K562 (cell line): Measurements from ENCODE around the gene FADS6. TPM values are rescaled to one million over a fixed set of nuclear protein-coding genes. Genes with fewer than 3 reads are reported as not detected.

Experiments
- ATAC-seq: fragments of 200-7000 bp; cut with Tn5 transposase; 3 replicates; pipeline ENCODE4 v1.9.1; 2020; ENCODE audit warnings: moderate library complexity
- BruUV-seq: library from RNA; stranded (reverse); fragments of 400-500 nt; replicated peaks from 2 replicates; lab custom pipeline; 2021; lab: Mats Ljungman, UMichigan
- CTCF ChIA-PET: fragments of 300-600 bp; formaldehyde crosslinking; extraction: SDS; loops from one replicate; lab custom pipeline; 2021; ENCODE audit warnings: low intra/inter-chr PET ratio; lab: Yijun Ruan, JAX
- POLR2A ChIA-PET: fragments of 300-600, 350-650 bp; sonication (Branson Sonifier 250); formaldehyde crosslinking; extraction: SDS; loops from one replicate; lab custom pipeline; 2021; ENCODE audit warnings: antibody characterized with exemption, inconsistent platforms; lab: Yijun Ruan, JAX
- DNase-seq, 4 experiments: peaks; one replicate each; pipeline versions ENCODE4 v3.0.0 to v3.0.0-alpha.2; 2011 to 2018; ENCODE audit warnings: low spot score in 3 of 4, mixed read lengths in 3 of 4; ENCODE audit errors: extremely low read depth in 1 of 4
- FAIRE-seq: peaks from 2 replicates; lab custom pipeline; 2011; peaks lifted over from hg19 to GRCh38; lab: Jason Lieb, UNC
- H2AFZ ChIP-seq: 2 replicates; pipeline ENCODE4 v1.6.0; 2011; ENCODE audit warnings: low read depth, low read length, control low read depth, inconsistent platforms
- H3K27ac ChIP-seq: fragments of 200-600 bp; 3 replicates; pipeline ENCODE4 v1.8.0; 2011; ENCODE audit warnings: low read depth, mild to moderate bottlenecking, control low read depth, inconsistent platforms, low read length, moderate library complexity, mixed read lengths; ENCODE audit errors: extremely low read depth
- H3K27me3 ChIP-seq, 2 experiments: fragments of 300-600 bp in 1 of 2; 2 replicates in 1 of 2; 3 replicates in 1 of 2; pipeline versions ENCODE4 v1.6.0 to v1.8.0; 2011; ENCODE audit warnings: inconsistent platforms in 2 of 2, low read length in 2 of 2, mild to moderate bottlenecking in 1 of 2, mixed read lengths in 1 of 2, moderate library complexity in 1 of 2; ENCODE audit not compliant: control insufficient read depth in 2 of 2, insufficient read depth in 2 of 2
- H3K36me3 ChIP-seq: fragments of 300-600 bp; 3 replicates; pipeline ENCODE4 v1.8.0; 2011; ENCODE audit warnings: mild to moderate bottlenecking, low read length, inconsistent platforms; ENCODE audit not compliant: control insufficient read depth, insufficient read depth
- H3K4me1 ChIP-seq, 2 experiments: fragments of 200-600 bp in 1 of 2; replicated peaks in 1 of 2; 2 replicates in 1 of 2; 3 replicates in 1 of 2; pipeline versions ENCODE4 v1.5.1 to v1.8.0; 2011; ENCODE audit warnings: inconsistent platforms in 2 of 2, low read length in 2 of 2, mild to moderate bottlenecking in 1 of 2, mixed read lengths in 1 of 2, moderate library complexity in 1 of 2; ENCODE audit not compliant: control insufficient read depth in 2 of 2, insufficient read depth in 2 of 2
- H3K4me2 ChIP-seq: 2 replicates; pipeline ENCODE4 v1.6.1; 2011; ENCODE audit warnings: low read length, control low read depth, inconsistent platforms, mixed read lengths; ENCODE audit not compliant: insufficient read depth
- H3K4me3 ChIP-seq: fragments of 200-600 bp; sonication (generic), shearing (Covaris generic); 2 replicates; pipeline ENCODE4 v1.5.1; 2016; ENCODE audit warnings: control low read depth, inconsistent platforms
- H3K79me2 ChIP-seq: fragments of 200-600 bp; 3 replicates; pipeline ENCODE4 v1.8.0; 2011; ENCODE audit warnings: low read length, inconsistent platforms; ENCODE audit not compliant: control insufficient read depth, insufficient read depth
- H3K9ac ChIP-seq, 2 experiments: 2 replicates each; pipeline versions ENCODE4 v1.6.0 to v1.6.1; 2011; ENCODE audit warnings: low read depth in 2 of 2, low read length in 2 of 2, control low read depth in 1 of 2, inconsistent platforms in 1 of 2, mild to moderate bottlenecking in 1 of 2, mixed read lengths in 1 of 2; ENCODE audit not compliant: insufficient read depth in 1 of 2
- H3K9me1 ChIP-seq: one replicate; pipeline ENCODE4 v1.6.0; 2011; ENCODE audit warnings: inconsistent platforms, mild to moderate bottlenecking, low read length, moderate library complexity; ENCODE audit not compliant: control insufficient read depth, insufficient read depth
- H3K9me3 ChIP-seq: replicated peaks from 2 replicates; pipeline ENCODE4 v1.5.1; 2011; ENCODE audit warnings: low read depth, low read length, inconsistent platforms; ENCODE audit not compliant: control insufficient read depth, insufficient read depth
- H4K20me1 ChIP-seq: replicated peaks from 2 replicates; pipeline ENCODE4 v1.6.1; 2011; ENCODE audit warnings: low read length, inconsistent platforms, mixed read lengths; ENCODE audit not compliant: control insufficient read depth, insufficient read depth
- ASH1L ChIP-seq: fragments of 450-650 bp; IDR thresholded peaks from 2 replicates; pipeline ENCODE4 v1.6.1; 2018; ENCODE audit warnings: borderline replicate concordance, mild to moderate bottlenecking, low read depth; ENCODE audit not compliant: partially characterized antibody
- KLF1 ChIP-seq: fragments of 450-650 bp; IDR thresholded peaks from 2 replicates; pipeline ENCODE4 v1.6.1; 2016; ENCODE audit warnings: missing genetic modification characterization, missing compliant biosample characterization
- KLF6 ChIP-seq: fragments of 250-450 bp; sonication (Bioruptor Pico); IDR thresholded peaks from 2 replicates; pipeline ENCODE4 v1.4.0; 2020; ENCODE audit warnings: mild to moderate bottlenecking, moderate library complexity, borderline replicate concordance
- POLR2G ChIP-seq: fragments of 200-400 bp; formaldehyde crosslinking; IDR thresholded peaks from 2 replicates; pipeline ENCODE4 v1.6.1; 2017; ENCODE audit warnings: low read depth, mild to moderate bottlenecking, antibody characterized with exemption, low read length, moderate library complexity
- PRPF4 ChIP-seq: fragments of 200-400 bp; formaldehyde crosslinking; IDR thresholded peaks from one replicate; pipeline ENCODE4 v1.6.1; 2017; ENCODE audit warnings: low read length, low read depth, mild to moderate bottlenecking; ENCODE audit not compliant: insufficient read depth, poor library complexity, severe bottlenecking
- STAG1 ChIP-seq: sonication (generic); formaldehyde crosslinking; IDR thresholded peaks from 2 replicates; pipeline ENCODE4 v1.5.0; 2020; ENCODE audit warnings: missing genetic modification reagents, borderline replicate concordance
- WGBS: fragments of 100-300 bp; shearing (Covaris generic); methylation state at CpG from one replicate; pipeline ENCODE4 v1.1.6; 2016; ENCODE audit warnings: low coverage, mixed read lengths; ENCODE audit not compliant: insufficient coverage; ENCODE audit errors: missing lambda C conversion rate; 5-methylcytosine and 5-hydroxymethylcytosine counted together
- in situ Hi-C: fragments of 300-500 bp; cut with MboI; formaldehyde crosslinking; loops from 4 replicates; pipeline ENCODE4 v1.15.0; 2018; ENCODE audit warnings: inconsistent platforms, mixed read lengths
- intact Hi-C: fragments of 100-400 bp; cut with micrococcal nuclease; formaldehyde crosslinking; loops from 2 replicates; pipeline ENCODE4 v1.14.2; 2022
- polyA plus RNA-seq, 8 experiments: library from polyadenylated mRNA; depleted of rRNA in 4 of 8; stranded (reverse) in 5 of 8; unstranded in 3 of 8; fragments of >200 nt; fragmentation: Nextera tagmentation in 2 of 8; fragmentation: Illumina TruSeq in 1 of 8; extraction: Ambion mirVana in 2 of 8; extraction: Trizol in 1 of 8; gene quantifications; 2 replicates each; pipeline versions ENCODE4 v1.2.1 to v1.2.3, GENCODE V29; 2011 to 2014; ENCODE audit warnings: inconsistent platforms in 1 of 8, missing spikeins in 1 of 8
- total RNA-seq, 7 experiments: library from RNA; depleted of rRNA in 6 of 7; stranded (reverse); fragments of >200 nt in 6 of 7; fragmentation: Illumina TruSeq in 2 of 7; extraction: Trizol in 2 of 7; gene quantifications; 2 replicates each; pipeline versions ENCODE4 v1.2.1 to v1.2.3, GENCODE V29; 2011 to 2021; ENCODE audit warnings: low replicate concordance in 1 of 7

FADS6 gene
- total and polyA plus RNA-seq, 9 of the 15 experiments (the other 6 are each of a cell fraction or from before 2014, with no cell fraction given): 0.18 to 0.22 TPM; not detected in 7

DNA sequence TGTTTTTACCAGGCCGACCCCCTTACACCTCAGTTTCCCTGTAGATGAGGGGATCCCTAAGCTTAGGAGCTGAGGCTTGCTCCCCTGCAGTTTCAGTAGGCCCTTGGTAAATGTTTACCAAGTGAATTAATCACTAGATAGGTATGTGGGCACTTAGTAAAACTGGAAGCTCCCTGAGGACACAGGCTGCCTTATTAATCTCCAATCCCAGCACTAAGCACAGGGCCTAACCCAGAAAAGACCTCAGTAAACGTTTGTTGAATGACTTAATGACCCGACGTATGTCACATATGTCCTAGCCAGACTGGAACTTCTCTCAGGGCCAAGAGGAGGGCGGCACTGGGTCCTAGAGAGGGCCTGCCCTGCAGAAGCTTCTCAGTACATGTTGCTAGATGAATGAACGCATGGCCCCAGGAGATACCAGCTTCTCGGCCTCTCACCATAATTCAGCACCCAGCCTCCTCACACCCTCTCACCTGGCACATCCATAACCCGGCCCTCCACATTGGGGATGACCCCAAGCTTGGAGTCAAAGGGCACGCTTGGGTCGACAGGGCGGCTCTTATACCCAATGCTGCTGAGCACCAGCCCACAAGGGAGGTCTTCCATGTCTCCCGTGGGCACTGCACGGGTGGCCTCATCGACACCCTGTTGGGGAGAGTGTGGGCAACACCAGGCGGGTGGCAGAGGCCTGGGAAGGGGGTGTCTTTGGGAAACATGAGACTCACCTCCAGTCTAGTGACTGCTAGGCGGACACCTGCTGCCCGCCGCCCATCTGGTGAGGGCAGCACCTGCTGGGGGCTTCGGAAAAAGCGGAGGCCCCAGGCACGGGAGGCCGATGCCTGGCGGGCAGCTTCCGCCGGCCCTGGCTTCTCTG is 29.8 kb downstream of the FADS6 start:
- TF ChIP-seq STAG1 (CRISPR knock-in tag) (no peak), PRPF4 (no peak), KLF1 (tag) (no peak), KLF6 (CRISPR knock-in tag) (no peak), POLR2G (peak; percentile 38; the same call in 1 of the 2 replicates), ASH1L (no peak)
- Histone ChIP-seq H3K9me3 (no peaks in the 10 kb centered on the region), H3K9ac (no peak overlapping the region), H3K4me1 (peaks cover 31 to 83% of the 10 kb centered on the region in 2 experiments), H2AFZ (no peak overlapping the region), H3K27me3 (0 out of 5 replicates have a peak, but pooled peaks cover 0 to 6% of the 10 kb centered on the region in 2 experiments), H3K4me2 (no peak overlapping the region), H3K27ac (no peak overlapping the region), H4K20me1 (no peaks in the 10 kb centered on the region), H3K36me3 (peaks cover 46% of the 10 kb centered on the region; the same call in 2 of the 3 replicates), H3K4me3 (no peak overlapping the region), H3K9me1 (no peaks in the 10 kb centered on the region), H3K79me2 (peaks cover 8% of the 10 kb centered on the region; the same call in 1 of the 3 replicates)
- no TSS peak for BruUV-seq
- FAIRE-seq: no peak
- intact Hi-C loops (no loop called here), in situ Hi-C loops (no loop called here)
- no peak for DNase-seq
- ChIA-PET POLR2A (interaction anchor here (0.5 to 8.0 kb wide), 7 partner anchors 9 to 96 kb away, joined by 3 to 62 read pairs (median 4); partner anchors contain the start of genes FDXR and NAT9), CTCF (interaction anchor here (1.7 to 2.6 kb wide), 3 partner anchors 72 to 119 kb away, joined by 10 to 19 read pairs (median 18); no protein-coding TSS in a partner anchor)
- WGBS: 92% methylated on average over 22 of the region's 25 CpGs
- no peak for ATAC-seq
